ENCODE measurements around the gene TMEM191C.
"Not testable (repeated sequence)": the region's sequence is repeated elsewhere in the genome, so short reads cannot be mapped to it uniquely, and the experiment has no call there.

Gene TMEM191C

DNA sequence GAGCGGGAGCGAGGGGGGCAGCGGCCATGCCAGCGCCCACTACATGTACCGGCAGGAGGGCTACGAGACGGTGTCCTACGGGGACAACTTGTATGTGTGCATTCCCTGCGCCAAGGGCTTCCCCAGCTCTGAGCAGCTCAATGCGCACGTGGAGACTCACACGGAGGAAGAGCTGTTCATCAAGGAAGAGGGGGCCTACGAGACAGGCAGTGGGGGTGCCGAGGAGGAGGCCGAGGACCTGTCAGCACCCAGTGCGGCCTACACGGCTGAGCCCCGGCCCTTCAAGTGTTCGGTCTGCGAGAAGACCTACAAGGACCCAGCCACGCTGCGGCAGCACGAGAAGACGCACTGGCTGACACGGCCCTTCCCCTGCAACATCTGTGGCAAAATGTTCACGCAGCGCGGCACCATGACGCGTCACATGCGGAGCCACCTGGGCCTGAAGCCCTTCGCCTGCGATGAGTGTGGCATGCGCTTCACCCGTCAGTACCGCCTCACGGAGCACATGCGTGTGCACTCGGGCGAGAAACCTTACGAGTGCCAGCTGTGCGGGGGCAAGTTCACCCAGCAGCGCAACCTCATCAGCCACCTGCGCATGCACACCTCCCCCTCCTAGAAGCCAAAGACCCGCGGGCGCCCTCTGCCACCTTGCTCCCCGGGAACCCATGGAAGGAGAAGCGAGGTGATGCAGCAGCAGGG, 20.9 kb upstream of the TMEM191C start:
- DNase-seq (ENCODE audit: low read depth in 2 of 2, low spot score in 1 of 2): no peak

DNA sequence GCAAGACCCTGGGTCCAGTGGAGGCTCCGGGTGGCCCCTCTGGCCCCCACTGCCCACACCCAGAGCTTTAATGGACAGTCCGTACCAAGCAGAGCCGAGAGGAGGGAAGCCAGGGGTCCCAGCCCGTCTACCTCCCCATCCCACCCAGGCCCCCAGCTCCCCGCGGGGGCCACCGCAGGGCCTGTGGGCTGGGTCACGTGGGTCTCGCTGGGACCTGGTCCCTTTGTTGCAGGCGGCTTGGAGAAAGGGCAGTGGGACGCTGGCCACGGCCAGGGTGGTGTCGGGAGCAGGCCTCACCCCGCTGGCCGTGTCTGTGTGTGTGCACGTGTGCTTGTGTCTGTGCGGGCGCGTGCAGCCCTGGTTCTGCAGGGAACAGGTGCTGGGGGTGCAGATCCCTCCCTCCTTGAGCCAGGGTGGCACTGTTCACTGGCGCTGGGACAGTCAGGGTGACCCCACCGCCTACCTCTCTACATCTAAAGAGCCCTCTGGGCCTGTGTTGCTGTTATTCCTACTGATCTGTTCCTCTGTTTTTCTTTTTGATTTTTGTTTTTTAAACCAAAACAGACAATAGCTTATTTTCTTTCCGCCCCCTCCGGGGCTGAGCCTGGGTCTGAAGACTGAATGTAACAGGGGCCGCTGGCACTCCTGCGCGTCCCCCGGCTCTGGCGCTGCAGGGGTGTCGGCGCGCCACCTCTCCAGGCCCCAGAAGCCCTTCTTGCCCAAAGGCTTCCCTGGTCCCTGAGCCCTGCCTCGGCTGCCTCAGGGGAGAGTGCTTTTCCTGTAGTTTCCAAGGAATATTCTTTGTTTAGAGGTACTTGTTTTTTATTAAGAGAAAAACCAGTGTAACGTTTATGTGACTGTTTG, 20.1 kb upstream of the TMEM191C start:
- no peak for DNase-seq (ENCODE audit: low read depth in 2 of 2, low spot score in 1 of 2)

DNA sequence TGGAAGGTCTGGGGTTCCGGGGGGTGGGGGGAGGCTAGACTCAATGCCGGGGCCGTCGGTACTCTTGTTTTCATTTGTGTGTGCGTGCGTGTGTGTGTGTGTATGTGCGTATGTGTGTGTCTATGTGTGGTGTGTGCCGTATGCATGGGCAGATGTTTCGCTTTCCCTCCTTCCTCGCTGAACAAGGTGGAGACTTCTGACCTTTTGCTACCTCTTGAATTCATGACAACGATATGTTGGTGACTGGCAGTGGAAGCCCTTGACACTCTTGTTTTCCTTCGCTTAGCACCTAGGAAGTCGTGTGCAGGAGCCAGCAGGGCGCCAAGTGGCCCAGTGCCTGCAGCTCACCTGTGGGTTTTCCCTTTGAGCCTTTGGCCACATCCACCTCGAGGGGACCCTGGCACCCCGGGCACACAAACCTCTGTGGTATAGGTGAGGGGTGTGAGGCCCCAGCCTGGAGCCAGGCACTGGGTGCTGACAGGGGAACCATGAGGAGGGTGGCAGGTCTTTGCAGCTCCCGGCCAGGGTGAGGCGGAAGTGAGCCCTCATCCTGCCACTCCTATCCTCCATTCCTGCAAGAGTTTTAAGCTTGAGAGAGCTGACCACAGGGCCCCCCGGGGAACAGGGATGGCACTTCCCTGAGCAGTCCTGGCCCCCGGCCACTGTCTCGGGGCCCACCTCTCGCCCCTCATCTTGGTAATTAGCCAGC, 19.3 kb upstream of the TMEM191C start:
- DNase-seq (ENCODE audit: low read depth in 2 of 2, low spot score in 1 of 2): no peak

- DNase-seq (ENCODE audit: low read depth in 2 of 2, low spot score in 1 of 2): no peak
Measured at GRCh38 chr22:21448627-21449416, 18.4 kb upstream of the TMEM191C start.

DNA sequence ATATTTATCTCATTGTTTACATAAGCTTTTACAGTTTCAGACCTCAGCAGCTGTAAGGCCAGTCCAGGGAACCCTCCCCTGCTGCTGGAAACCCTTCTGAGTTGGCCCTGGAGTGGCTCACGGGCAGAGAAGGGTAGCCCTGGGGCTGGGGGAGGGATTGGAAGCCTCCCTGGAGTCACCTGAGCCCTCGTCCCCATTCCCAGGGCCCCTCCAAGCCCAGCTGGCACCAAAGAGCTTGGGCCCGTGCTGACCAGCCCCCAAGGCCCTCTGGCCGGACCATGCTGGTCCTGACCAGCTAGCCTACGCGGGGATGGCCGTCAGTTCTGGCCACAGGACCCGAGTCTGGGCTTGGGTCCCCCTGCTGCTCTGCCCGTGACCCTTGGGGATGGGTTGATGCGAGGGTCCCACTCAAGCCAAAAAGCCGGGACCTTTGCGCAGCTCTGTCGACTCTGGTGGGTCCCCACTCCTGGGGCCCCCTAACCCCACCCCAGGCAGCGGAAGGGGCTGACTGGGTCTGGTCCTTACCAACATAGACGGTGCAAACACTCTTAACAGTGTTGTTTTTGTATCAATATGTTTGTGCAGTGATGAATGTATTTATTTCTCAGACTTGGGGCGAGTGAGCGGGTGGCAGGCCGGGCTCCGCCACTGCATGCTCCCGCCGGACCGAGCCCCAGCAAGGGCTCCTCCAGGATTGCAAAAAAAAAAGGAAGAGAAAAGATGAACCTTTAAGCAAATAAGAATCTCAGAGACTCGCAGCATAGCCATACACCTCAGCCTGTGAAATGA, 17.5 kb upstream of the TMEM191C start:
- no peak for DNase-seq (ENCODE audit: low read depth in 2 of 2, low spot score in 1 of 2)

DNA sequence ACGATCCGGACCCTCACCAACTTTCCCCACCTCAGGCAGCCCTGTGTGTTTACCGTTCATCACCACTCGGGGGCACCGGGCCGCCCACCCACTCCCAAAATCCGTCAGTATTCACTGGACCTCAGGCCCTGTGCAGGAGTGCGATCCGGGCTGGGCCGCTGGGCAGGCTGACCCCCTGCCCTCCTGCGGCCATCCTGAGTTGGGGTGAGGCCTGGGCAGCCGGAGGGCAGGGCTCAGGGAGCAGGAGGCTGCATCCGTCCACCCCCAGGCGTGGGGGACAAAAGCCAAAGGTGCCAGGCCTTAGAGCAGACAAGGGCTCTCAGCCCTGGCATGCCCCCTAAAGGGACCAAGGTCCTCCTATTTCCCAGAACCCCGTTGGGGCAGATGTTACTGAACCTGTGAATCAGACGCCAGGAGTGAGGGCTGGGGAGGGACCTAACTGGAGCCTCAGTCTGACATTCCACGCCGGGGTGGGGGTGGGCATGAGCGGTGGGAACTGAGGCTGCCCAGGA, 16.8 kb upstream of the TMEM191C start:
- DNase-seq (ENCODE audit: low read depth in 2 of 2, low spot score in 1 of 2): no peak

- no peak for DNase-seq (ENCODE audit: low read depth in 2 of 2, low spot score in 1 of 2)
Measured at GRCh38 chr22:21450858-21451353, 16.3 kb upstream of the TMEM191C start.

- DNase-seq (ENCODE audit: low read depth in 2 of 2, low spot score in 1 of 2): no peak
Measured at GRCh38 chr22:21451545-21452520, 15.4 kb upstream of the TMEM191C start.

- DNase-seq (ENCODE audit: low read depth in 2 of 2, low spot score in 1 of 2): not testable (repeated sequence)
Measured at GRCh38 chr22:21452666-21453065, 14.5 kb upstream of the TMEM191C start.

- DNase-seq (ENCODE audit: low read depth in 2 of 2, low spot score in 1 of 2): not testable (repeated sequence)
Measured at GRCh38 chr22:21454998-21455333, 12.2 kb upstream of the TMEM191C start.

GRCh38 chr22:21455334-21456089, 11.7 kb upstream of the TMEM191C start:
- DNase-seq (ENCODE audit: low read depth in 2 of 2, low spot score in 1 of 2): no peak

- no peak for DNase-seq (ENCODE audit: low read depth in 2 of 2, low spot score in 1 of 2)
Measured at GRCh38 chr22:21457023-21457787, 10.0 kb upstream of the TMEM191C start.

DNA sequence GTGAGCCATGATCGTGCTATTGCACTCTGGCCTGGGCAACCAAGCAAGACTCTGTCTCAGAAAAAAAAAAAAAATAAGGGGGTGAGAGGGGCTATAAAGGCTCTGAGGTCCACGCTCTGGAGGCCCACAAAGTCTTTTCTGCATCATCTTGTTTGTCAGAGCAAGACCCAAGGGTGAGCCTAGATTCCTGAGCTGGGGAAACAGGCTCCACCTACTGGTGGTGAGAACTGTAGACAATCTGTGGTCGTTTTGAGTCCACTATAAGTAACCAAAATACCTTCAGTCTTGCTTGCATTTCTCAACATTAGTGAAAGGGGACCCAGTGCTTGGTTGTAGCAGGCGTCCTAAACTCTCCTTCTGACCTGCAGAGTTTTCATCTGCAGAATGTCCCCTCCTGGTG, 4.5 kb upstream of the TMEM191C start:
- DNase-seq (ENCODE audit: low read depth in 2 of 2, low spot score in 1 of 2): not testable (repeated sequence)

GRCh38 chr22:21468194-21469096, 1.3 kb downstream of the TMEM191C start:
- DNase-seq (ENCODE audit: low read depth in 2 of 2, low spot score in 1 of 2): peak; percentile 80 to 89

DNA sequence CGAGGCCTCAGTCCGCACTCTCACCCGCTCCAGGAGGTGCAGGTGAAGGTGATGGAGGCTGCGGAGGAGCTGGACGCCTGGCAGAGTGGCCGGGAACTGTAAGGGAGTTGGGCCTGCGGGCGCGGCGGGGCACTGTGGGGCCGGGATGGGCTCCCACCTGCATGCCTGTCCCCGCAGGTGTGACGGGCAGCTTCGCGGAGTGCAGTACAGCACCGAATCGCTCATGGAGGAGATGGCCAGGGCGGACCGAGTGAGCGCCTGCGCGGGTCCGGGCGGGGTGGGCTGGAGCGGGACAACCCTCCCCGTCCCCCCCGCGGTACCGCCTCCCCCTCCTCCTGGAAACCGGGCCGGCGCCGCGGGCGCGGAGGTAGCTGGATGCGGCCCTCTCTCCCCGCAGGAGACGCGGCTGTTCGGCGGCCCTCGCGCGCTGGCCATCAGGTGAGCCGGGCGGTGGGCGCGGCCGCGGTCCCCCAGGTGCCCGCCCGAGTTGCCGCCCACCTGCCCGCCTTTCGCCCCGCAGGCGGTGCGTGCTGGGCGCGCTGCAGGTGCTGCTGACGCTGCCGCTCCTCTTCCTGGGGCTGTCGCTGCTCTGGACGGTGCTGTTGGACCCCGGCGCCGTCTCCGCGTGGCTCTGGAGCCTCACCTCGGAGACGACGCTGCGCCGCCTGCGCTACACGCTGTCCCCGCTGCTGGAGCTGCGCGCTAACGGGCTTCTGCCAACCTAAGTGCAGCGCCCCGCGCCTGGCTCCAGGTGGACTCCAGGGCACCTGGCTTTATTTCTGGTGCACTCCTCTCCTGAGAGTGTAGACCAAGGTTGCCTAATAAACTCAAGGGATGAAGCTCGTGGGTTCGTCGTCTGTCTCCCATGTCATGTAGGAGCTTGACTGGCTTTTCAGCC, 2.2 kb downstream of the TMEM191C start:
- DNase-seq (ENCODE audit: low read depth in 2 of 2, low spot score in 1 of 2): not testable (repeated sequence)

All from stimulated activated CD8-positive, alpha-beta memory T cell treated with anti-CD3 and anti-CD28 coated beads, Interleukin-4, amount 100 ng/mL, for 4 hours (primary cell).